GM10847 (cell line): ENCODE measurements around the gene RAP1GAP2.

Experiments used
- POLR2A ChIP-seq: IDR thresholded peaks from 2 replicates; pipeline ENCODE4 v1.6.1; 2011; ENCODE audit not compliant: insufficient read length; ENCODE audit errors: extremely low read depth

The RAP1GAP2 gene

GRCh38 chr17:2783310-2784030, 12.8 kb upstream of the RAP1GAP2 start:
- TF ChIP-seq POLR2A, result no peak

GRCh38 chr17:2784864-2785263, 11.4 kb upstream of the RAP1GAP2 start:
- no peak for TF ChIP-seq POLR2A

DNA sequence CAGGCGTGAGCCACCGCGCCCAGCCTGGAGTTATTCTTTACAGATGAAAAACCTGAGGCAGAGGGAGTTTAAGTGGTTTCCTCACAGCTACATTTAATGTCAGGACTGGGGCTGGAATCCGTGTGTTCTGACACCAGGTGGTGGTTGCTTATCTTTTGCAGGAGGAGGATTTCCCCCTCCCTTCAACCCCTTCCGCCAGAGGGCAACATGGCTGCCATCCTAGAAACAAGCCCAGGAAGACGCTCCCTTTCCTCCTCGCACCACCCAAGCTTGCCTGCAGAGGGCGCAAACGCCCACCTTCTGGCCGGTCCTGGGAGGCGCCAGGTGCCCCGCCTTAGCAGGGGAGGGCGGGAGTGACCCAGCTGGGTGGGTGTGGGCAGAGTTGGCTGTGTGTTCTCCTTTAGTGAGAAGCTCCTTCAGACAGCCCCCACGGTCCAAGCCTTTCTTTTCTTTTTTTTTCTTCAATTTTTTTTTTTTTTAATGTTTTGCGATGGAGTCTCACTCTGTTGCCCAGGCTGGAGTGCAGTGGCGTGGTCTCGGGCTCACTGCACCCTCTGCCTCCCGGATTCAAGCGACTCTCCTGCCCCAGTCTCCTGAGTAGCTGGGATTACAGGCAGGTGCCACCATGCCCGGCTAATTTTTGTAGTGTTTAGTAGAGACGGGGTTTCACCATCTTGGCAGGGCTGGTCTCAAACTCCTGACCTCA, 9.9 kb upstream of the RAP1GAP2 start:
- TF ChIP-seq POLR2A, result no peak

DNA sequence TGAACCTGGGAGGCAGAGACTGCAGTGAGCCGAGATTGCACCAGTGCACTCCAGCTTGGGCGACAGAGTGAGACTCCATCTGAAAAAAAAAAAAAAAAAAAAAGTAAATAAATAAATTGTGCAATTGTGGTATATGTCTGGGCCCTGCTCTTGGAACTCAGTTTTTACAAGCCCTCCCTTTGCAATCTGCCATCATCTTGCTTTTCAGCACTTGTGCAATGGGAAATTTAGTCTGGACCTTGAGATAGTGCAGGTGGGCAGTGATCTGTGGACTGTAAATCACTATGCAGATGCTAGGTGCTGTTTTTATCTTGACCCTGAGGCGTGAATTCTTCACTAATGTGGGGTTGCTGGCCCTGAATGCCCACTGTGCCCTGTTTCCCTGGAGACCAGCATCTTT, 6.5 kb upstream of the RAP1GAP2 start:
- TF ChIP-seq POLR2A, result no peak

GRCh38 chr17:2792366-2793169, 3.7 kb upstream of the RAP1GAP2 start:
- no peak for TF ChIP-seq POLR2A

DNA sequence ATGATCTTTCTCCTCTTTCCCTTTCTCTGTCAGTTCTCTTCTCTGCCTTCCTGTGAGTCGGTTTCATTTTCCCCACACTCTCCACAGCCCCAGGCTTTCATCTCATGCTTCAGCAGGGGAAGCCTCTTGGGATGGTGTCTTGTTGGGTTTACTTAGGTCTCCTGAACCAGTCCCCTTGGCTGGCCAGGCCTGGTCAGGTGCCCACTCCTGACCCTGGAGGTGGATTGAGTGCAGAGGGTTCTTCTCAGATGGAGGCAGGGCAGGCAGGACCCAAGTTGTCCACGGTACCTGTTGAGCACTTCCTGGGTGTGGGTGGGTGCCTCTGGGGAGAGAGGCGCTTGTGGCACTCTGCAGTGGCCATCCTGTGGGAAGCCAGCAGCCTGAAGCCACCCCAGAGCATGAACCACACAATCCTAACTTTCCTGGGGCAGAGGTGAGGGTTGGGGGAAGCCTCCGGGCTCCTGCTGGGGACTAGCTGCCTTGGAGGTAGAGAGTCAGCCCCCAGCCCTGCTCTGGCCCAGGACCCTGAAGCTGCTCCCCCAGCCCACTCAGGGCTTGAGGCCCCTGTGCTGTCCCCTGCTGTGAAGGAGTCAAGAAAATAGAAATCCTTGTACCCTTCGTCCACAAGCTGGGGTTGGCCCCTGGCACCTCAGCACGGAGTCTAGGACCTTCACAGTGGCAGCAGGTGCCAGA, 2.0 kb upstream of the RAP1GAP2 start:
- TF ChIP-seq POLR2A, result no peak

GRCh38 chr17:2795441-2796163, 636 bp upstream of the RAP1GAP2 start:
- no peak for TF ChIP-seq POLR2A

DNA sequence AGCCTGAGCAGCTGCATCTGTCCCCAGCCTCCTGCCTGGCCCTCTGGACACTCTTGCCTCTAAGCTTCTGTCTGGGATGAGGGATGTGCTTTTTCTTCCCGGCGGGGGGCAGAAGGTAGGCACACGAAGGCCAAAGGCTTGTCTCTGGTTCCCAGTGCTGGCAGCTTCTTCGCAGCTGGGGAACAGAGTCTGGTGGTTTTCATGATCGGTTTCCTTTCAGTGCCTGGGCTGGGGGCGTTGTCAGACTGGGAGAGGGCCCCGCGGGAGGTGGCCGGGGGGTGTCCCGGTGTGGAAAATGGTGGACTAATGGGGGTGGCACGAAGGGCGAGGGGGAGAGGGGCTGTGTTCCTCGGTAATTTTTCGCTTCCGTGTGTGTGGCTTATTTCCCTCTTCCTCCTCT, 988 bp downstream of the RAP1GAP2 start:
- TF ChIP-seq POLR2A, result no peak

DNA sequence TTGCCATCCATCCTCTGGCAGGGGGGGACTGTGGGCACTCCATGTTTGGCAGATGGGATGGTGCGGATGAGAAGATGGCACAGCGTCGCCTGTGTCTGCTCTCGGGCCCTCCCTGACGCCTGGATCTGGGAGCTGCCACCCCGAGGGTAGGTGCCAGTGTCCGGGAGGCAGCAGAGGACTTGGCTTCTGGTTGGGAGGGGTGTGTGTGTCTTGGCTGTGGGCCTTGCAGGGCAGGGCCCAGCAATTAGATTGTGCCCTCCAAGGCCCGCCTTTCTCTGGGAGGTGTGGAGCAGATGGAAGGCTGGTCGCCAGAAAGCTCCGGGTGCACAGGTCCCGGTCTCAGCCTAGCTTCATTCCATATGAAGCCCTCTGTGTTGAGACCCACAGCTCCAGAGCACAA, 1.4 kb downstream of the RAP1GAP2 start:
- no peak for TF ChIP-seq POLR2A

GRCh38 chr17:2798188-2798587, 1.9 kb downstream of the RAP1GAP2 start:
- TF ChIP-seq POLR2A, result no peak

GRCh38 chr17:2798678-2799077, 2.4 kb downstream of the RAP1GAP2 start:
- TF ChIP-seq POLR2A, result no peak

DNA sequence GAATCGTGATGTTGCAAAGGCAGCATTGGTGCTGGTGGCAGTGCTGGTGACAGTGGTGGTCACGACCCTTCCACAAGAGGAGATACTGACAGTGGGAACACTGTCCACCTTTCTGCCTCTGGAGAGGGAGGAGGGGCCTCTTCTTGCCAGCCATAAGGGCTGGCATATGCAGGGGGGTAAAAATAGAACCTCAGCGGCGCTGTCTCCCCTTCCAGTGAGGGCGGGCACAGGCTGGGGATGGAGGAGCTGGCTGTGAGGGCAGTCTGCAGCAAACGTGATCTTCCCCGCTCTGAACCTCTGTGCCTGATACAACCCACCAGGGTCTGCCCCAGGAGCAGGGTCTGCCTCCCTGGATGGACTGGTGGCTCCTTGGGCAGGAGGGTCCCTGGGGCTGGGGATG, 3.4 kb downstream of the RAP1GAP2 start:
- no peak for TF ChIP-seq POLR2A

- no peak for TF ChIP-seq POLR2A
Observed at GRCh38 chr17:2800367-2800766, 4.1 kb downstream of the RAP1GAP2 start.

- no peak for TF ChIP-seq POLR2A
Observed at GRCh38 chr17:2801841-2802240, 5.6 kb downstream of the RAP1GAP2 start.

DNA sequence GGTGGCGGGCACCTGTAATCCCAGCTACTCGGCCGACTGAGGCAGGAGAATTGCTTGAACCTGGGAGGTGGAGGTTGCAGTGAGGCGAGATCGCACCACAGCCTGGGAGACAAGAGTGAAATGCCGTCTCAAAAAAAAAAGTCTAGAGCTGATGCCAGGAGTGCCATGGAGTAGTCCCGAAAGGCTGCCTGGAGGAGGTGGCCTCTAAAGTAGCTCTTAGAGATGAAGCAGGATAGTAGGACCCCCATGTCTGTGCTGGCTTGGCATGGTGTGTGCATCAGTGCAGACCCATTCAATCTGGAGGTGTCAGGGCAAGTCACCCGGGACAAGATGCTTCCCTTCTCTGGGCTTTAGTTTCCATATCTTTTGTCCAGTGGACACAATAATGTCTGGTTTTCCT, 6.3 kb downstream of the RAP1GAP2 start:
- TF ChIP-seq POLR2A, result no peak
